Left lung (tissue), 10 donors: Measurements from ENCODE around the gene MOB3B. TPM values are rescaled to one million over a fixed set of nuclear protein-coding genes. Genes with fewer than 3 reads are reported as not detected.

Experiments
- ATAC-seq: fragments of 200-7000 bp; cut with Tn5 transposase; one replicate; pipeline ENCODE4 v1.9.1; 2020; ENCODE audit warnings: moderate library complexity
- DNase-seq, 4 donors: peaks; one replicate each; pipeline ENCODE4 v3.0.0-alpha.2; 2013 to 2020
- H3K27ac ChIP-seq, 2 donors: fragments of 200-600 bp; sonication (generic) in 1 of 2; one replicate each; pipeline versions ENCODE4 v1.5.0 to v1.8.0; 2020 to 2021
- H3K27me3 ChIP-seq, 2 donors: fragments of 200-600 bp; sonication (generic) in 1 of 2; one replicate each; pipeline versions ENCODE4 v1.5.0 to v1.8.0; 2020 to 2021
- H3K36me3 ChIP-seq, 2 donors: fragments of 200-600 bp; sonication (generic) in 1 of 2; one replicate each; pipeline versions ENCODE4 v1.5.0 to v1.8.0; 2020 to 2021
- H3K4me1 ChIP-seq, 2 donors: fragments of 200-600 bp; one replicate each; pipeline ENCODE4 v1.8.0; 2021
- H3K4me3 ChIP-seq, 2 donors: fragments of 200-600 bp; sonication (generic) in 1 of 2; one replicate each; pipeline versions ENCODE4 v1.5.0 to v1.8.0; 2020 to 2021; ENCODE audit warnings: mild to moderate bottlenecking in 1 of 2
- H3K9me3 ChIP-seq, 2 donors: fragments of 200-600 bp; sonication (generic) in 1 of 2; one replicate each; pipeline versions ENCODE4 v1.5.0 to v1.8.0; 2020 to 2021
- CTCF ChIP-seq, 2 donors: fragments of 200-600 bp; sonication (generic) in 1 of 2; IDR thresholded peaks; one replicate each; pipeline versions ENCODE4 v1.5.0 to v1.8.0; 2021; ENCODE audit warnings: antibody characterized with exemption in 2 of 2
- intact Hi-C, 2 donors: fragments of 100-400 bp; cut with DNase I; formaldehyde crosslinking; loops; one replicate each; pipeline versions ENCODE4 v1.11.2 to v1.14.2; 2022
- polyA plus RNA-seq, 6 donors: library from polyadenylated mRNA; unstranded; fragments of 120-200 nt; gene quantifications; one replicate each; pipeline ENCODE4 v1.2.1, GENCODE V29; 2013; ENCODE audit not compliant: insufficient read length in 6 of 6
- total RNA-seq, 2 donors: library from RNA; stranded (reverse); fragmentation: NEBNext Ultra II Directional; extraction: Animal tissue kit (Norgen Biotek cat#: 25700); gene quantifications; one replicate each; pipeline ENCODE4 v1.2.1, GENCODE V29; 2021
- donor health status: DM: no; HTN: yes; CAD: no.
- donor health status: DM: no; HTN: no; CAD: no.

MOB3B gene
- total and polyA plus RNA-seq, 8 donors = 7.2 to 18.3 (median 15.8) TPM

GRCh38 chr9:27528886-27529315 is 713 bp downstream of the MOB3B start:
- Histone ChIP-seq H3K27ac (peak overlapping the region; percentile 76 to 87), H3K36me3 (no peaks in the 10 kb centered on the region), H3K27me3 (peaks cover 0 to 26% of the 10 kb centered on the region in 2 donors), H3K4me3 (peak overlapping the region; percentile 70 to 81), H3K9me3 (no peaks in the 10 kb centered on the region), H3K4me1 (peaks cover 4 to 26% of the 10 kb centered on the region in 2 donors)
- DNase-seq (peak; percentile 59 to 80 (median 76)), ATAC-seq (peak; percentile 74)
- intact Hi-C loops = loop anchor here in 1 of 2 donors (5.0 kb wide), 1 partner anchor 192 kb away; no protein-coding TSS in a partner anchor
- no peak for TF ChIP-seq CTCF (IDR thresholded peaks at IDR 0.05)

DNA sequence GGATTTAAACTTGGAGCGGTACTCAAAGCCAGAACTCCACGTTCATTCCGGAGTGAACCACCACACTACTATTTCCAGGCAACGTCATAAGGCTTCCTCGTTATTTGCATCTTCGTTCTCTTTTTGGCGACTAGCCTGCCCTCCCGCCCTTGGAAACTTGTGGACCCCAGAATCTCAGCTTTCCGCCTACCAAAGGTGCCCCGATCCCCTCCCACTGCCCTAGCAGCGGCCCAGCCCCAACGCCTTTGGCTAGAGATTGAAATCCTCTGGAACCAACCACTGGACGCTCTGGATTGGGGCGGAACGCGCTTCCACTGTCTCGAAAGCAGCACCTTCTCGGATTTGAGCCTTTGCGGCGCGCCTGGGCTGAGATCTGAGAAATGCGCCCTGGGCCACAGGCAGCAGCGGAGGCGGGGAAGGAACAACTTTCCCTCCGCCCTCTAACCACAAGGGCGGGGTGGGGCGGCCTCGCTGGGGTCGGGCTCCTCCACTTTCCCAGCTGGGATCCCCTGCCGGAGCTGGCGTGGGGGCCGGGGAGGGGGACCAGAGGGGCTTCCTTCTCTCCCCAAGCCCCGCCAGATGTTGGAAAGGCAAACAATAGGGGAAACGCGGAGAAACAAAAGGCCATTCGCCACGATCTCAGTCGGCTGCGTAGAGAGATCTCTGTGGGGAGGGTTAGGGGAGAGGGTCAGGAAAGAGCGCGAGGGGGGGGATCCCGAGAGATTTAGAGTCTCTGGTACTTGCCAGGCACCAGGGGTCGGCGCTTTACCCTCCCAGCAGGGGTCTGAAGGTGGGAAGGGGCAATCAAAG is 1.3 kb downstream of the MOB3B start:
- intact Hi-C loops = loop anchor here in 1 of 2 donors (5.0 kb wide), 1 partner anchor 191 kb away; no protein-coding TSS in a partner anchor
- DNase-seq (peak; percentile 59 to 91 (median 86)), ATAC-seq (peak; percentile 90)
- Histone ChIP-seq H3K4me3 (peak overlapping the region; percentile 70 to 81), H3K9me3 (no peaks in the 10 kb centered on the region), H3K4me1 (peaks cover under 1 to 26% of the 10 kb centered on the region in 2 donors), H3K27me3 (peaks cover 0 to 26% of the 10 kb centered on the region in 2 donors), H3K36me3 (no peaks in the 10 kb centered on the region), H3K27ac (peak overlapping the region; percentile 76 to 87)
- TF ChIP-seq CTCF (IDR thresholded peaks at IDR 0.05) = no peak

- intact Hi-C loops = loop anchor here in 1 of 2 donors (5.0 kb wide), 1 partner anchor 190 kb away; no protein-coding TSS in a partner anchor
- Histone ChIP-seq H3K4me1 (peaks cover 0 to 26% of the 10 kb centered on the region in 2 donors), H3K27me3 (peaks cover 0 to 26% of the 10 kb centered on the region in 2 donors), H3K4me3 (peak overlapping the region; percentile 70 to 81), H3K27ac (peak overlapping the region; percentile 76 to 87), H3K36me3 (no peaks in the 10 kb centered on the region), H3K9me3 (no peaks in the 10 kb centered on the region)
- peak in 1 of 4 donors; percentile 47 for DNase-seq
- TF ChIP-seq CTCF (IDR thresholded peaks at IDR 0.05) = no peak
- ATAC-seq = peak; percentile 1
These were observed 1.9 kb downstream of the MOB3B start for GRCh38 chr9:27527702-27528075.

DNA sequence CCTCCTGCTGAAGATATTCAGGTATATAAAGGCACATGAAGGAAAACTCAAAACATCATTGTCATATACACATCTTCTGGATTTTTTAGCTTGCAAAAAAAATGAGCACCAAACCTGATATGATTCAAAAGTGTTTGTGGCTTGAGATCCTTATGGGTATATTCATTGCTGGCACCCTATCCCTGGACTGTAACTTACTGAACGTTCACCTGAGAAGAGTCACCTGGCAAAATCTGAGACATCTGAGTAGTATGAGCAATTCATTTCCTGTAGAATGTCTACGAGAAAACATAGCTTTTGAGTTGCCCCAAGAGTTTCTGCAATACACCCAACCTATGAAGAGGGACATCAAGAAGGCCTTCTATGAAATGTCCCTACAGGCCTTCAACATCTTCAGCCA is 5.4 kb downstream of the MOB3B start, which contains the start of gene IFNK:
TSS of gene IFNK (plus strand) at position 55 of the 400 bp plus-strand sequence. CDS start at position 102, 47 bp downstream.
- no peaks in the 10 kb centered on the region for H3K9me3 ChIP-seq
- peaks cover 0 to 18% of the 10 kb centered on the region in 2 donors for H3K27me3 ChIP-seq
- intact Hi-C loops = no loop called here
- peaks cover 0 to 17% of the 10 kb centered on the region in 2 donors for H3K4me1 ChIP-seq
- no peak within 1 kb of the TSS for H3K4me3 ChIP-seq
- DNase-seq (no peak), ATAC-seq (no peak)
- H3K36me3 ChIP-seq = no peaks in the 10 kb centered on the region
- H3K27ac ChIP-seq = no peak within 1 kb of the TSS
- TF ChIP-seq CTCF (IDR thresholded peaks at IDR 0.05) = no peak

DNA sequence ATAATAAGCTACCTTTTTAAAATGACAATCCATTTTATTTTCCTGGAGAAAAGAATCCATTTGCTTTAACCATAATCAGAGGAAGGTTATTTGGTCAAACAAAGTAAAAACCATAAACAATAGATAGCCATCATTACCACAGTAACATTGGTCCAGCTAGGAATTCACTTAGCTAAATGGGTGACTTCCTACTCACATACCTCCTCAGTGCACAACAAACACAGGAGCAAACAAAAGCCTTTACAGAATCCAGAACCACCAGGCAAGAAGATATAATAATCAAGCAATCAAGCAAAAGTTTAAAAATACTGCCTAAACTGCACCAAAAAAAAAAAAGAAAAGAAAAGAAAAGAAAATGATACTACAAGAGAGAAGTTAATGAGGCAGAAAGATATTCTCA is 6.5 kb downstream of the MOB3B start:
- DNase-seq = no peak
- Histone ChIP-seq H3K36me3 (no peaks in the 10 kb centered on the region), H3K4me3 (no peak overlapping the region), H3K9me3 (no peaks in the 10 kb centered on the region), H3K4me1 (peaks cover 0 to 7% of the 10 kb centered on the region in 2 donors), H3K27ac (no peak overlapping the region), H3K27me3 (peaks cover 0 to 7% of the 10 kb centered on the region in 2 donors)
- no peak for TF ChIP-seq CTCF (IDR thresholded peaks at IDR 0.05)
- no peak for ATAC-seq
- intact Hi-C loops = no loop called here
